Jurkat, Clone E6-1 (cell line): ENCODE results near the gene UNC80.

Source experiments
- DNase-seq: peaks from one replicate; pipeline ENCODE4 v3.0.0-alpha.2; 2011; ENCODE audit warnings: low read depth, low spot score
- H3K4me3 ChIP-seq: 2 replicates; pipeline ENCODE4 v1.5.1; 2011; ENCODE audit warnings: mild to moderate bottlenecking, low read length, control low read depth, moderate library complexity

UNC80 gene

DNA sequence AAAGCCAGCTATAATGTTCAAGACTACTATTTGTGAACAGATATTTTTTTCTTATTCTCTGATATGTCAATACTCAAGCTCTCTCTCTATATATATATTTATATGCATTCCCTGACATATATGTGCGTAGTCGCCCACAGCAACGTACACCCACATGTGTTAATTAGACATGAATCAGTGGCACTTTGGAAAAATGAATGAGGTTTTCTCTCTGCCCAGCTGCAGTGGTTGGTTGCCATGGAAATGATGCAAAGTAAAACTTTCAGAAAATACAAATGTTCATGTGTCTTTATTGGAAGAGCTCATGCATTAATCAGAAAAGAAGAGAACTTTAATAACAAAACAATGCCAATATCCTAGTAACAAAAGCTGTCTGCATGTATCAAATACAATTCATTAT, 34.7 kb downstream of the UNC80 start:
- DNase-seq = no peak
- H3K4me3 ChIP-seq = no peak overlapping the region

DNA sequence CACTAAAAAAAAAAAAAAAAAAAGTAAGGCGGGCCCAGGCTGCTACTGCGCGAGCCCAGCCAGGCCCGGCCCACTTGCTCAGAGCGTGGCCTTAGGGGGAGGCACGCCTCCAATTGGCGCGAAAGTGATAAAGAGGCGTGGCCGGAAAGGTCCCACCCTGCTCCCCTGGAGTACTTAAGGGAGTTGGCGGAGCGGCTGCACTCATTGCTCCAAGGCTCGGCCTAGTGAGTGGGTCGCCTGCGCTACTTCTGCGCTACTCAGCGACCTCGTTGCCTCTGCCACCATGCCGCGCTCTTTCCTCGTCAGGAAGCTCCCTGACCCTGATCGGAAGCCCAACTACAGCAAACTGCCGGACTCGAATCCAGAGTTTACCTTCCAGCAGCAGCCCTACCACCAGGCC, 36.9 kb downstream of the UNC80 start:
- DNase-seq = no peak
- no peak overlapping the region for H3K4me3 ChIP-seq

DNA sequence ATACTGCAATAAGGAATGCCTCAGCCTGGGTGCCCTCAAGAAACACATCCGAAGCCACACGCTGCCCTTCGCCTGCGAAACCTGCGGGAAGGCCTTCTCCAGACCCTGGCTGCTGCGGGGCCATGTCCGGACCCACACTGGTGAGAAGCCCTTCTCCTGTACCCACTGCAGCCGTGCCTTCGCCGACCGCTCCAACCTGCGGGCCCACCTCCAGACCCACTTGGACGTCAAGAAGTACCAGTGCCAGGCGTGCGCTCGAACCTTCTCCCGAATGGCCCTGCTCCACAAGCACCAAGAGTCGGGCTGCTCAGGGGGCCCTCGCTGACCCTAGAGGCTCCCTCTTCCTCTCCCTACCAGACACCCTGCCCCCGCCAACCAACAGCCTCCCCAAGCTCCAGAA, 37.6 kb downstream of the UNC80 start:
- H3K4me3 ChIP-seq = no peak overlapping the region

DNA sequence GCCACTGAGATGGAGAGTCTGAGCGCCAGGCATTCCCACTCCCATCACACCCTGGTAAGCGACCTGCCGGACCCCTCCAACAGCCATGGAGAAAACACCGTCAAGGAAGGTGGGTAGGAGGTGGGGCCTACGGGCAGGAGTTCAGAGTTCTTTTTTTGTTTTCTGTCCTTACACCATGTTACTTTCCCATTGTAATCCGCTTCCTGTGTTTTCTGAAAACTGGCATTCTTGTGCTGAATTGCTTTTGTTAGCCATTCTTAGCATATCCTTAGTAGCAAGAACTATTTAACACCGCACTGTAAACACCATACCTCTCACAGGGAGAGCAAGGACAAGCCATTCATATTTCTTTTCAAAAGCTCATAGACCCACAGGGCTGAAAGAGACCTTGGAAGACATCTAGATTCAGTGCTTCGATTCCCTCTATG, 46.2 kb downstream of the UNC80 start:
- H3K4me3 ChIP-seq = no peak overlapping the region
- DNase-seq = no peak

More for the DNA sequence above, 37.6 kb downstream of the UNC80 start:
- no peak for DNase-seq

DNA sequence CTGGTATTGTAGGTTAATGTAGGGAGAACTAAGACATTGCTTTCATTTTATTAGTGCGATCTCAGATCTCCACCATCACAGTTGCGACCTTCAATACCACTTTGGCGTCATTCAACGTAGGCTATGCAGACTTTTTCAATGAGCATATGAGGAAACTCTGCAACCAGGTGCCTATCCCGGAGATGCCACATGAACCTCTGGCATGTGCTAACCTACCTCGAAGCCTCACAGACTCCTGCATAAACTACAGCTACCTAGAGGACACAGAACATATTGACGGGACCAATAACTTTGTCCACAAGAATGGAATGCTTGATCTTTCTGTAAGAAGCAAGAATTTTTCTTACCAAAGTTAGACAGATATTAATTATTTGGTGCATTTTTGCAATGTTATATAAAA, 47.3 kb downstream of the UNC80 start:
- H3K4me3 ChIP-seq = no peak overlapping the region
- no peak for DNase-seq

DNA sequence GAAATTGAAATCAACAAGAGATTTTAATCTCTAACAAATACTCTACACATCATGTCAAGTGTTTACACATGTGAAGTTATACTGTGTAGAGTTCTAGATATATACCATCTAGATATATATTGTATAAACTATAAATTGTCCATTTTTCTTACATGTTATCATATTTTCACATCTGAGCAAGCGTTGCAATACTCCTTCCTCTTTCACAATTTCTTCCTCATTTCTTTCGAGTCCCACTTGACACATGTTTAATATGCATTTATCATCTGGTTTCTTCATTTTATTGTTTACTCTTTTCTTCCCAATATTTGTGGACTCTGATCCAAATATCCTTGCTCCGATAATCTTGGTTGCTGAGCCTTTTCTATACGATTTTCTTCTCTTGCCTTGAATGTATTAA, 50.2 kb downstream of the UNC80 start:
- no peak for DNase-seq
- no peak overlapping the region for H3K4me3 ChIP-seq

DNA sequence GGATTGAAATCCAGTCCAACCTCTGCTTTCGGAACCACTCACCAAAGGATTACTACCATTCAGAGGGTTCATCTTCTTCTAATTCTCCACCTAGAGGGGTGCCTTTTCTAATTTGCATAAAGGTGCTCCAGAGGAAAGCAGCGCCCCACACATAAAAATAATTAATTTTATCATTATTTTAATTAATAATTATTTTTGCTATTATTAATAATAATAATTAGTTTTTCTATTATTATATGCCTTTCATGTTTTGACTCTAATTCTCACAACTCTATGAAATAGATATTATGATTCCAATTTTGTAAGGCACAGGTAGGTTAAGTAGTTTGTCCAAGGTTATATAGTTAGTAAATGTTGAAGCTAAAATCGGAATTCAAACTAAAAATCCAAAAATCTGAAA, 51.9 kb downstream of the UNC80 start:
- DNase-seq = no peak
- H3K4me3 ChIP-seq = no peak overlapping the region

DNA sequence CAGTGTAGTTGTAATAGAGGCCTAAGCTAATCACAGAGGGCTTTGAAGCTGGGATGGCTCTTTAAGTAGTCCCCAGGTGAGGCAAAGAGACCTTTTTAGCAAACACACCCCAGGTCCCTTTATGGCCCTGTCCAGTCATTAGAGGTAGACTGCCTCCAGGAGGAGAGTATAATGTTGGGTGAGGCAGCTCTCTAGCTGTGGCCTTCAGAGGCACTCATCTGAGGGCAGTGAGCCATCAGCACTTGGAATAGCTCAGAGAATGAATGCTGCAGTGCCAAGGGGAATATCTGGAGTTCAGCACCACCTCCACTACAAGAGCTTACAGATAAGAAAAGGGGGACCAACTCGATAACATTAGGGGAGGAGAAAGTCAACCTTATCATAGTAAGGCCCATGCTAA, 52.8 kb downstream of the UNC80 start:
- no peak overlapping the region for H3K4me3 ChIP-seq
- DNase-seq = no peak

DNA sequence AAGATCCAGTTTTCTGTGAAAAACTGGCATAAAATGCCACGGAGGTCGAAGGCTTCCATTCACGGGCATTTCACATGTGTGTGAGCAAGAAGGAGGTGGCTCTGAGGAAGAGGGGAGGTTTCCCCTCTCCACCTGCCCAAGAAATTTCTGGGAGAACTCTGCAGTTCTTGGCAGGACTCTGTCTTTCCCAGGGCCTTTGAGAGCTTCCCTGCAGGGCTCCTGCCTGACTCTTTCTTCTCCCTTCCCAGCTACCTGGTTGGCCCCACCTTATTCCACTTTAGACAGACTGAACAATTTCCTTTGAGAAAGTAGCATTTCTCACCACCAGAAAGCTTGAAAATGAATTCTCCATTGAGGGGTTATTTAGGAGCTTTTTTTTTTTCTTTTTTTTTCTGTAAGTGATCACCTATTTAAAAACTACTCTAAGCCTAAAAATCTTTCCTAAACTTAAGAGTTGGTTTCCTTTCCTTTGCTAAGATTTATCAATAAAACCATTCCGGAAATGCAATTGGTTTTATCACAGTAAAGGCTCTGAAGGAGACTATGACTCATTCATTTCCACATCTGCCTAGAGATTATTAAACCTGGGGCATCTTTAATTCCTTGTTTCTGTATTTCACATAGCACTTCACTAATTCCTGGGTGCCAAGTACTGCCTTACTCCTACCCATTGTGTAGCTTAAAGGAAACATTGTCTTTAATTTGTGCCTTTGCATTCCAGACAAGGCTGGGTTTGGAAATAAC, 59.3 kb downstream of the UNC80 start:
- no peak overlapping the region for H3K4me3 ChIP-seq
- no peak for DNase-seq

- H3K4me3 ChIP-seq = no peak overlapping the region
- DNase-seq = no peak
Measured at GRCh38 chr2:209834767-209835166, 63.1 kb downstream of the UNC80 start.

GRCh38 chr2:209840434-209840833, 68.8 kb downstream of the UNC80 start:
- H3K4me3 ChIP-seq = no peak overlapping the region
- no peak for DNase-seq

DNA sequence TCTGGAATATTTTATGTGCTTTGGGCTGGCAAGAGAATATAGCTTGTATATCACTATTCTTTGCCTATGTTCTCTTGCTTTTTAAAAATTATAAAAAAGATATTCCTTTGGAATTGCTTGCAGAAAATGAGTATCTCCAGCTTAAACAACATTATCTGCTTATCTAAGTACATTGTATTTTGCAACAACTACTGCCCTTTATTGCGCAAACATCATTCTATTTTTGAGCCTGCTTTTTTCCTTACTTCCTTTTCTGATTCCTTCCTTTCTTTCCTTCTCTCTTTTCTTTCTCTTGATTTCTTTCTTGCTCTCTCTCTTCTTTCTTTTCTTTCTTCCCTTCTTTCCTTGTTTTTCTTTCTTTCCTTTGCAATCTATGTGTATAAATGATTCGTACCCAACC, 74.0 kb downstream of the UNC80 start:
- no peak for DNase-seq
- H3K4me3 ChIP-seq = no peak overlapping the region

GRCh38 chr2:209864716-209865295, 93.2 kb downstream of the UNC80 start:
- no peak for DNase-seq
- H3K4me3 ChIP-seq = no peak overlapping the region

GRCh38 chr2:209868271-209868994, 96.8 kb downstream of the UNC80 start:
- H3K4me3 ChIP-seq = no peak overlapping the region
- no peak for DNase-seq

DNA sequence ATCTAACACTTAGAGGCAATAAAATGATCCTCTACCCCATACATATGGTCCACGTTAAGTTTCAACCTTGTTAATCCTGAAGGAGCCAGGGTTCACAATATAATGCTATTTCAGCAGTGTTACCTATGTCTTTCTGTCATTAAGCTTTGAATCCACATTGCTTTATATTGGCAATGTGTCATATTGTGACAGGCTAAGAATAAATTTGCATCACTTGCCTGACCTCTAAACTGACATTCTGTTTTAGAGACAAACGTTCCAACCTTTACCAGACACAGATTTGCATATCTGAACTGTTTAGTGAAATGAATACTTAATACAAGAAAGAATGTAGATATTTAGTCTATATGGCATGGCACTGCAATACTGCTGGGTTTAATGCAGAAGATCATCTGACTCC, 98.4 kb downstream of the UNC80 start:
- DNase-seq = no peak
- no peak overlapping the region for H3K4me3 ChIP-seq

DNA sequence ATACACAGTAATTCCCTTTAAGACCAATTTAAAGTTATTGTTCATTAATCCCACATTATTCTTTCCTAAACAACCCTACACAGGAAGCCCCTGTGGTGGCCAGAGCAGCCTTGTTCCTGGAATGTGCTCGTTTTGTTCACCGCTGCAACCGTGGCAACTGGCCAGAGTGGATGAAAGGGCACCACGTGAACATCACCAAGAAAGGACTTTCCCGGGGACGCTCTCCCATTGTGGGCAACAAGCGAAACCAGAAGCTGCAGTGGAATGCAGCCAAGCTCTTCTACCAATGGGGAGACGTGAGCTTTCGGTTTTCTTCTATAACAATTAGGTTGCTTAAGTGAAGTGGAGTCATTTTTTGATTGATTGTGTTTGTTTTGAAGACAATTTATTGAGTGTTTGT, 101.0 kb downstream of the UNC80 start:
- DNase-seq = no peak
- no peak overlapping the region for H3K4me3 ChIP-seq

- no peak overlapping the region for H3K4me3 ChIP-seq
- DNase-seq = no peak
Measured at GRCh38 chr2:209875270-209875669, 103.6 kb downstream of the UNC80 start.

GRCh38 chr2:209876211-209876610, 104.6 kb downstream of the UNC80 start:
- H3K4me3 ChIP-seq = no peak overlapping the region
- DNase-seq = no peak

DNA sequence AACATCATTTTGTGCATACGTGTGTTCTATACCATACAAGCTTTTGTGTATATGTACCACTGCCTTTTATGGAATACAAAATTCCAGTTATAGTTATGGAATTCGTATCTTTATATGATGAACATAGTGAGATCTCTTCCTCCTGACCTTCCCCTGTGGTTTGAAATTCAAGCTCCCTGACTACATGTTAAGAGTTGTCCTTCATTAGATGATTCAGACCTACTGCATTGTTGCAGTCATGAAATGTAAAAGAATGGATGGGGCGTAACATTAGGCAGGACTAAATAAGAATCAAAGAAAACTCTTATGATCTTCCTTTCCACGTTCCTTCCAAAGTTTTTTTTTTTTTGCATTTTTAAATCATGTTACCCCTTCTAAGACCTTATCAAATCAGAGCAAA, 107.1 kb downstream of the UNC80 start:
- DNase-seq = no peak
- no peak overlapping the region for H3K4me3 ChIP-seq

DNA sequence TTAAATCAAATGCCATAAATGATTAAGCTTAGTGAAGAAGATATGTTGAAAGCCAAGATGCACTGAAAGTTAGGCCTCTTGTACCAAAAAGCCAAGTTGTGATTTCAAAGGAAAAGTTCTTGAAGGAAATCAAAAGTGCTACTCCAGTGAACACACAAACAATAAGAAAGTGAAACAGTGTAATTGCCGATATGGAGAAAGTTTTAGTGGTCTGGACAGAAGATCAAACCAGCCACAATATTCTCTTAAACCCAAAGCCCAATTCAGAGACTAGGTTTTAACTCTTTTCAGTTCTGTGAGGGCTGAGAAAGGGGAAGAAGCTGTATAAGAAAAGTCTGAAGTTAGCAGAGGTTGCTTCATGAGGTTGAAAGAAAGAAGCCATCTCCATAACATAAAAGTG, 129.0 kb downstream of the UNC80 start:
- no peak overlapping the region for H3K4me3 ChIP-seq
- no peak for DNase-seq

GRCh38 chr2:209901172-209901571, 129.5 kb downstream of the UNC80 start:
- no peak overlapping the region for H3K4me3 ChIP-seq
- no peak for DNase-seq
